GM19452 (cell line): ENCODE measurements around the gene POLR3K.
A peak's percentile ranks its signal among the peaks of the same experiment; 100 is the strongest.

Source experiments
- ATAC-seq: cut with Tn5 transposase; IDR thresholded peaks from one replicate; pipeline ENCODE4 v1.9.1; 2021; ENCODE audit not compliant: unreplicated experiment

The POLR3K gene

DNA sequence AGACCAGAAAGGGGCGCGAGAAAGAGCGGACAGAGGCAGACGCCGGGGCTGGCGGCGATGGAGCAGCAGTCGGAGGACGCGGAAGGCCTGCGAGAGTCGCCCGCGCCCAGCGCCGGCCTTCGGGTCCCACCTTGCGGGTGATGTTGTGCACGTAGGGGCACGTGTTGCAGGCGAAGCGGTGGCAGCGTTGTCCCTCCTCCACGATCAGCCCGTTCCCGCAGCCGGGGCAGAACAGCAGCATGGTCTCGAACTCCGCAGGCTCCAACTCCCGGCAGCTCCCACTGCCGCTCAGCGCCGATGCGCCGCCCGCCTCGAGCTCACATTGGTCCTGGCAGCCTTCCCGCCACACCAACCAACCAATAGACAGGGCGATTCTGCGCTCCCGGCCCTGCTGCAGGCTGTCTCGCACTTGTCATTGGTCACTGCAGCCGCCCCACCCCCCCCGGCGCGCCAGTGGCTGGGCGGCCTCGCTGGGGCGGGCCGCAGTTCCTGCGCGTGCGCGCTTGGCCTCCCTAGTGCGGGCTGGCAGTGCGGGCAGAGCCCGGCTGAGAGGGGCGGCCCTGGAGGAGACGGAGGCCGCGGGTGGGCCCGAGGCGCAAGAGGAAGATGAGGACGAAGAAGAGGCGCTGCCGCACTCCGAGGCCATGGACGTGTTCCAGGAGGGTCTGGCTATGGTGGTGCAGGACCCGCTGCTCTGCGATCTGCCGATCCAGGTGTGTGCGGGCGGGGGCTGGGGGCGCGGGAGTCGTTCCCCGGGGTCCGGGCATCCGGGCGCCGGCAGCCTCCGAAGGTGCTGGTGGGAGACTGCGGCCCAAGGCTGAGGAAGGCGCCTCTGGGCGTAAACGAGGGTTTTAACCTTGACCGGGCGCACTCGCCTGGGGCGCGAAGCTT lies at the start of gene POLR3K, which contains the start of gene SNRNP25:
Gene POLR3K (minus strand): TSS at position 263 of the 891 bp plus-strand sequence. CDS start 22 bp downstream, at position 241.
Gene SNRNP25 (plus strand): TSS at position 483 of the 891 bp plus-strand sequence. CDS start 189 bp downstream, at position 672.
- ATAC-seq = peak; percentile 90

DNA sequence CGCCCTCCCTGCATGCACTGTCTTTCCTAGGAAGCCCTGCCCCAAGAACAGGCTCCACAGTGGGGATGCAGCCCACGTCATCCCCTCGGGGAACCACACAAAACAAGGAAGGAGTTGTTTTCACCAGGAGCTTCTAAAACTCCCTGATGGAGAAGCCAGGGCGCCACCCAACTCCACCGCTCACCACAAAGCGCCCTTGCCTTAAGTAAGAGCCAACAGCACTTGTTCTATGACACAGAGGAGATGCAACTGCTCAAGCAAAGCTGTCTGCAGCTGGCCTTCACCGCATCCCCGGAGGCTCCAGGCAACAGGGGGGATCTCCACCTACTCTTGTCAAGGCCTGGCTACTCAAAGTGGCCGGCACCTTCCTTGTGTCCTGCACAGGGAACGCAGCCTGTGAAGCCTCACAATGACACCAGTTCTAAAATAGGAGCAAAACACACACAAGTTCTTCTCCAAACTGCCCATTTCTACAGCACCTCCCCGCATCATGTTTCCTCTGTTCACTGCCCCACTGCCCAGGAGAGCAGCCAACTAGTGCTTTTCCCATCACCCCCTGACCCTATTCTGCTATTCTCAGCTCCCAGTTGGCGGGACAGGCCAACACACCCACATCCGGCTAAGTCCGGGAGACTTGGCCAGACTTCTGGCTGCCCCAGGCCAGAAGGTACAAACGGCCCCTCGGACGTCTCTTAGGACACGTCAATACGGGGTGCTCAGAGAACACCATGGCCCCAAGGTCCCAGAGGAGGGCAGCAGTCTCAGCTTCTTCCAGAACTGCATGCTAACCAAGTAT lies 48.9 kb upstream of the POLR3K start:
- ATAC-seq = no peak

DNA sequence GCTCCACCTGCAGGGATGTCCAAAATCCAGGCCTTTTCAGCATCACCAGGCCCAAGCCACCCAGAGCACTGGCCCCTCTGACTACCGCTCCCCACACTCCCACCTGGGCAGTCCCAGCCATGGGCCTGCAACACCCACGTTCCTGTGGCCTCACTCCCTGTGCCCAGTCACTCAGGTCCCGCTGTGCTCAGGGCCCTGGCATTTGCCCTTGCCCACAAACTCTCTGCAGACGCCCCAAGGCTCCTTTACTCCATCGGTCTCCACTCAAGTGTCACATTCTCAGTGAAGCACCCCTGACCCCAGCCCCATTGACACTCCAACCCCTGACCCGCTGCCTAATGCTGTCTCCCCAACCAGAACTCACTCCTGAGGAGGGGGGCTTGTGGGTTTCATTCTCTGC lies 48.2 kb upstream of the POLR3K start:
- ATAC-seq = no peak

DNA sequence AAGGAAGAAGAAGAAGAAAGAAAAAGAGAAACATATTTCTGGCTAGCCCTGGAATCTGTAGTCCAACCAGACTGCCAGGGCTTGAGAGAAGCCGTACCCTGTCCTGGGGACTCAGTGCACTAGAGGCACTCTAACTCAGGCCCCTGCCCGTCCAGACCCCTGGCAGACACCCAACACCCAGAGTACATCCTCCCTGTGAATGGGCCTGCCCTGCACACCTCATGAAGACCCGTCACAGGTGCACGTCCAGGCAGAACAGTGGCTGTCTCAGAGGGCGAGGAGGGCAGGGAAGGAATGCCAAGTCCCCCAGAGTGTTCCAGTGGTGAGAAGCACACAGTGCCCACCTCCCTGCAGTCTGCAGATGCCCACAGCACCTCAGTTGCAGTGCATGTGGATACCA lies 47.6 kb upstream of the POLR3K start:
- ATAC-seq = no peak

DNA sequence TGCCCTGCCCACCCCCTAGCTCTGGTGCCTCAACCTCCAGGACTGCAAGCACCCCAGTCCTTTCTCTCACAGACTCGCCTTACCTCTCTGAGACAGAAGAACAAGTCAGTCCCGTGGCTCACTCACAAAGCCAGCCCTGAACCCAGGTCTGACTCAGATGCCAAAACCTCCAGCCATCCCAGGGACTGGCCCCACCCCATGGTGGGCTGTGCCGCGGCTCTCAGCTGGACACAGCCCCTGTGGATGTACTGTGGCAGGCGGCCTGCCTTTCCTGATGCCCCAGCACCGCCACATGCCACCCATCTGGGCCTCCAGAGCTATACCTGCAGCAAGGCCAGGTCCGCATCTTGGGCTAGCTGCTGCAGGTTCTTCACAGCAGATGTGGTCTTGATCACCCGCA lies 44.4 kb upstream of the POLR3K start:
- ATAC-seq = no peak

DNA sequence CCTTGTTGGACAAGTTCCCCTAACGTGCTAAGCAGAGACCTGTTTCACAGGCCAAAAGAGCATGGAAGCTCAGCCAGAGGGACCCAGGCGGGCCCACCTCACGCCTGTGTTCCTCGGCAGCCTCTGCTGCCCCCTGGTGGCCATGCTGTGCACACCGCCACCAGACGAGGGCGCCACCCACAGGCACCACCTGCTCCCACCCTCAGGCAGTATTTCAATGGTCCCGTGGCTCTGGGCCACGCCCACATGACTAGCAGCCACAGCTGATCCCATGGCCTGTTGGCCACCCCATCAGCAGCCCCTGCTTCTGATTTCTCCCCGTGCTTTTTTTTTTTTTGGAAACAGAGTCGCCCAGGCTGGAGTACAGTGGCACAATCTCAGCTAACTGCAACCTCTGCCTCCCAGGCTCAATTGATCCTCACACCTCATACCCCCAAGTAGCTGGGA lies 43.5 kb upstream of the POLR3K start:
- ATAC-seq = no peak

DNA sequence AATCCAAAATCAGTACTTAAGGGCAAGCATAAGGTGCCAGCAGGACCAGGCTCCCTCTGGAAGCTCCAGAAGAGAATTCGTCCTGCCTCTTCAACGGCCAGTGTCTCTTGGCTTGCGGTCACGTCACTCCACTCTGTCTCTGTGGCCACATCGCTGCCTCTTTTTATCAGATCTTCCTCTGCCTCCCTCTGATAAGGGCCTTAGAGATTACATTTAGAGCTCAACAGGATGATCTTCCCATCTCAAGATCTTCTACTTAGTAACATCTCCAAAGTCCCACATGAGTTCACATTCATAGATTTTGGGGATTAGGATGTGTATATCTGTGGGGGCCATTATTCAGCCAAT lies 41.5 kb upstream of the POLR3K start:
- ATAC-seq = no peak

DNA sequence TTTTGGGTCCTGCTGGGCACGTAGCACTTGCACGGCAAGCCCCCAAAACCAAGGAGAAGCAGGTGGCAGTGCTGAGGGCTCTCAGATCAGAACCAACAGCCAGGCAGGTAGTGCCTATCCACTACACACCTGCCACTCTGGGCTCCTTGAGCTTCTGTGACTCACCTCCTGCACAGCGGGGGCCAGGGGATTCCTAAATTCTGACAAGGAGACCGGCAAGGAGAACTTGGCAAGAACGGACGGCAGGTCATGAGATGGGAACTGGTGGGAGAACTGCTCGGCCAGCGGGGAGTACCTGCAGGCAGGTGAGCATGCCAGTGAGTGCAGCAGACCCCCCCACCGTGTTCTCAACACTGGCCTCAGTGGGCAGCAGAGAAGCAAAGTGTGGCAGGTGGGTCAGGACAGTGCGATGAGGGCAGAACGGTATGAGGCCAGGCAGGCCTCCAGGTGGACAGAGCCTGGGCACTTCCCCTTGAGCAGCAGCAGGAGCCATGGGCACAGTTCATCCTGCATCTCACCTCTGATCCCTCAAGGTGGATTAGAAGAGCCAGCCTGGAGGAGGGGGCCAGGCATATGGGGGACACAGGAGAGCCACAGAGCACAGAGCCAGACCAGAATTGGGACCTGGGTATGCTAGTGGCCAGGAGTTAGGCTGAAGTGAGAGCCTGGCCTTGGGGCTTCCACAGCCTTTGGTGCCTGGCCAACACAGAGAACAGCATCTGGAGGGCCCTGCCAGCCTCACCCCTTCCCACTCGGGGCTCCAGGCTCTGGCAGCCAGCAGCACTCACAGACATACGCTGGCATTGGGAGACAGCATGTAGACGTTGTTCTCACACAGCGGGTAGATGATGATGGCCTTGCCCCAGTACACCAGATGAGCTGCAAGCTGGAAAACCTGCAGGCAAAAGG lies 39.3 kb upstream of the POLR3K start:
- no peak for ATAC-seq

DNA sequence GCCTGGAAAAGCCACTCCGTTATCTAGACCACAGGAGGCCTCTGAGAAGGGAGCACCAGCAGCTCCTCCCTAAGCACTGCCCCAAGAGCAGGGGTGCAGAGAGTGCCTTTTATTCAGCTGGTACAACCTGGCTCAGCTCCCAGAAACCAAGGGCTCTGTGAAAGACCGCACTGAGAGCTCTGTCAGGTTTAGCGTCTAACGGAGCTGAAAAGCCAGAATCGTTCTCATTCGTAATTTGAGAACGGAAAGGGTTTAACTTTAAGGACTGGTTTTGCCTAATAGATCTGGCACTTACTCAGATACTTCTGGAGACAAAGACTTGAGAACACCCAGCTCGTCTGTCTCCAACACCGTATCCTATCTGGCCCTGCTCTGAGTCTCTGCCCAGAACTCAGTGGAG lies 38.1 kb upstream of the POLR3K start:
- no peak for ATAC-seq

DNA sequence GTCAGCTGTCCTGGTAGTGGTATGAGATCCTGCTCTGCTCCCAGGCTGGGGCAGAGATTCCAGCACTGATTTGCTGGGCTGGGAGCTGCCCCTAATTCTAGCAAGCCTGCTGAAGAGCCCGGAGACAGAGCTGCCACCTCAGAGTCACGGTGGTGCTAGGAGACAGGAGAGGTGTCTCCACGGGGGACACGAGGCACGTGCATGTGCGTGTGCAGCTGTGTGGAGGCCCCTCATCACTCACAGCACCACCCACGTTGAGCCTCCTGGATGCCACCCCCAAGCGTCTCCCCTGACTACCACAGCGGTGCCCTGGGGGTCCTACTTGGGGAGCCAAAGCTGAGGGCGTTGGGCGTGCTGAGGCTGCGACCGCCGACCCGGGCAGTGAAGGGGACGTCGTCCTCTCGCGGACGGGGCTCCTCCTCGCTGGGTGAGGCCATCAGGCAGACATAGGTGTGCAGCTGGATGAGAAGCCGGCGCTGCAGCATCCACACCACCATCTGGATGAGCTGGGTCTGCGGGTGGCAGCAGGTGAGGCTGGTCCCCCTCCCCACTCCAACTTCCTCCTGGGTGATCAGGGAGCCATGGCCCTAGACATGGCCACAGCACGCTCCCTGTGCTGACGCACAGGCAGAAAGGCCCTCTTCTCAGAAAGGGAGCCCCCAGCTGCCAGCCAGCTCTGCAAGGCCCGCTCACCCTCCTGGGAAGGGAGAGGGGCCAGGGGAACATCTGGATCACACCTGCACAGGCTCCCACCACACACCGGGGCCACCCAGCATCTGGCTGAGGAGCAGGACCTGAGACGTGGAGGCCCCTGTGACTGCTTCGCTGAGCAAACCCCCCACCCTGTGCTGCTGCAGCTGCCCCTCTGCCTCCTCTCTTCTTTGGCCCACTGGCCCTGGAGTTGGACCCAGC lies 36.2 kb upstream of the POLR3K start:
- no peak for ATAC-seq

DNA sequence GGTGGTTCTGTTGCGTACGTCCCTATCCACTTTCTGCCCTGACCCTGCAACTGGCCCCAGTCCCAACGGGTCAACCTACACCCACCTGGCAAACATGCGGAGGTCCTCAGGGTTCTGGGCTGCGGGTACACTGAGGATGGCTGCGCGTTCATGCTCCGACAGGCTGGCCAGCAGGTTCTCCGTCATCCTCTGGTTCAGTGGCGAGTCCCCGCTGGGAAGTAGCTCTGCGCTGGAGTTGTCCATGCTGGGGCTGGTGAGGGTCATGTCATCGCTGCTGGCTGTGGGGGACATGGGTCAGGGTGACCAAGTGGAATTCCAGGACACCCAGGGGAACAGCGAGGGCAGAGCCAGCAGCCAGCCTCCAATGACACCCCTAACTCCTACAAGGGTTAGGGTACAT lies 35.2 kb upstream of the POLR3K start:
- ATAC-seq = no peak

DNA sequence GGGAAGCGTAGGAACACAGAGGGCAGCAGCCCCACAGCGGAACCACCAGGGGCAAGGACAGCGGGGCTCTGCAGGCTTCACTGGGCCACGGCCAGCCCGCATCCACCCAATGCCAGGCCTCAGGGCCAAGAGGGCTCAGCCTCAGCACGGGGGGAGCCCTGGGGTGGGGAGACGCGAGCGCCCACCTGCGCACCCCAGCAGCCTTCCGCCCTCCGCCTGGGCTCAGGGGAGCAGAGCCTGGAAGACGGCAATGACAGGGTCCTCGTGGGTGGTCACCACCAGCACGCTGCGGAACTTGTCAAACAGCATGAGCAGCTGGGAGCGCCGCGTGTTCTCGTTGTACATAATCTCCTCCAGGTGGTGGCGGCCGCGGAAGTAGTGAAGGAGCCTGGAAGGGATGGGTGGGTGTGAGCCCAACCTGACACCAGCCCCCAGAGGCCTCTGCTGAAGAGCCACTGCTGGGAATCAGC lies 33.1 kb upstream of the POLR3K start:
- ATAC-seq = no peak

DNA sequence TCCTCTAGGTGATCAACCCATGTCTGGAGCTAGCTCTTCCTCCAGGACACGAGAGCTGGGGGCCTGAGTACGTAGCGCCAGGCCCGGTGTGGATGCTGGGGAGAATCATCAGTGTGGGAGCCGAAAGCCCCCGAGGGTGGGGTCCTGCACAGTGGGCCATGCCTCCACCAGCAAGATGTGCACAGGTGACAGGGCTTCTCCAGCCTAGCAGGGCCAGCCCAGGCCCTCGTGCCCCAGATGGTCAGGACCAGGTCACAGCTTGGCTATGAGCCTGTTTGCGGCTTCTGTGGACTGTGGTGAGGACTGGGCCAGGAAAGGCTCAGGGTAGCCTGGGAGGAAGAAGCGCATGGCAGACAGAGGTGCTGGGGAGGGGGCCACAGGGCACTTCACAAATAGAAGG lies 32.5 kb upstream of the POLR3K start:
- ATAC-seq = no peak

DNA sequence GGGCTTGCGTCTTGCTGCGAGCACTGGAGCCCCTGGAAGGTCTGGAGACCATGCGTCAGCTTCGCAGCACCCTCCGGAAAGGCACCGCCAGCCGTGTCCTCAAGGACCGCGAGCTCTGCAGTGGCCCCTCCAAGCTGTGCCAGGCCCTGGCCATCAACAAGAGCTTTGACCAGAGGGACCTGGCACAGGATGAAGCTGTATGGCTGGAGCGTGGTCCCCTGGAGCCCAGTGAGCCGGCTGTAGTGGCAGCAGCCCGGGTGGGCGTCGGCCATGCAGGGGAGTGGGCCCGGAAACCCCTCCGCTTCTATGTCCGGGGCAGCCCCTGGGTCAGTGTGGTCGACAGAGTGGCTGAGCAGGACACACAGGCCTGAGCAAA lies 32.0 kb upstream of the POLR3K start:
- ATAC-seq = no peak

DNA sequence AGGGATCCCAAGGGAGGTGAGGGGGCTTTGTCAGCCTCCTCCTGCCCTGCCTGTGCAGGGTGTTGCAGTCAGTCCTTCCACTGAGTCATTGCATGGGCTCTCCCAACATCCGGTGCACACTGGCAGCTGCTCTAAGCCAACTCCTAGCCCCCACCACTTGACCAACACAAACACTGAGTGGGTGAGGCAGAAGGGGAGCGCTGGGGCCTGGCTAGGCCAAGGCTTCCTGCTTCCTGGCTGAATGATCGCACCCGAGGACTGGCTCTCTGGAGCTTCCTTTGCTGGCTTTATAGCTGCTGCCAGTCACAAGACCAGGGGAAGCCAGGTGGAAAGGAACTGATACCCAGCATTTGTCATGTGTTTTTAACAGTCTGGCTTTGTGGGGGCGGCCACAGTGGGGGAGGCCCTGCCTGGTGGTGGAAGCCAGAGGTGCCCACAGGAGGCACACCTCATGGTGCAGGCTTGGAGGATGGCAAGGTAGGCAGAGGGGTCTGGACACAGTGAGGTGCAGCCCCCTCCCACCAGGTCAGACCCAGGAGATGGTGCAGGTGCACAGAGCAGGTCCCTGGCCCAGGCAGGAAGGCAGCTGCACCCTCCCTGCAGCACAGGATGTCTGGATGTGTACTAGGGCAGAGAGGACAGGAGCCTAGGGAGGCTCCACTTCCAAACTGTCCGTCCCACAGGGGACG lies 31.5 kb upstream of the POLR3K start:
- ATAC-seq = peak; percentile 72

DNA sequence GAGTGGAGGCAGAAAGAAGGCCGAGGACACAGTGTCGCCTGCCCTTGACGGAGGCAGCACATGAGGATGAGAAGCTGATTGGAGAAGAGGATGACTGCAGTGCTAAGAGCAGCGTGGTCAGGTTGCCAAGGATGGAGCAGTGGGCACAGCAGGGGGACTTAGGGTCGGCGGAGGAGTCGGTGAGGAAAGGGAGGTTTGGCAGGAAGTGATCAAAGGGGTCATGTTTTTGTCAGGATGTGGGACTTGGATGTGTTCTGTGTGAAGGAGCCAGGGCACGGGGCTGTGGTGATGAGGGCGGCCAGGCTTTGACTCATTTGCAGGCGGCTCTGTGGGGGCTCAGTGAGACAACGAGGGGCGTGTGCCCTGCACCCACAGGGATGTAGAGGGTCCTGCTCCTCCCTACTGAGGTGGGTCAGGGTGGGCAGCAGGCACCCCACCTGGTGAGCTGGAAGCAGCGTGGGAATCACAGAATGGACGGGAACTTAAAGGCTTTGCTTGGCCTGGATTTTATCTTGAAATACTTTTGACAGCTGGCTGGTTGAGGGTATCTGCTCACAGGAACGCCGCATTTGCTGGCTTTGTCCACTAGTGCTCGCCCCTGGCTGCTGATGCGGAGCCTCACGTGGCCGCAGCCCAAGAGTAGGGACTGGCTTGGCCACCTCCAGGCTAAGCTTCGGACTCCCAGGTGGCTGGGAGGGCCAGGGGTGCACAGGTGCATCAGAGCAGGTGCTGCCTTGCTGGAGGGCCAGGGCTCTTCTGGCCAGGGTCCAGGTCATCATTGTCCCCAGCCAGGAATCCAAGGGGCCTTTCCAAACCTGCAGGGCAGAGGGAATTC lies 30.6 kb upstream of the POLR3K start:
- ATAC-seq = no peak

DNA sequence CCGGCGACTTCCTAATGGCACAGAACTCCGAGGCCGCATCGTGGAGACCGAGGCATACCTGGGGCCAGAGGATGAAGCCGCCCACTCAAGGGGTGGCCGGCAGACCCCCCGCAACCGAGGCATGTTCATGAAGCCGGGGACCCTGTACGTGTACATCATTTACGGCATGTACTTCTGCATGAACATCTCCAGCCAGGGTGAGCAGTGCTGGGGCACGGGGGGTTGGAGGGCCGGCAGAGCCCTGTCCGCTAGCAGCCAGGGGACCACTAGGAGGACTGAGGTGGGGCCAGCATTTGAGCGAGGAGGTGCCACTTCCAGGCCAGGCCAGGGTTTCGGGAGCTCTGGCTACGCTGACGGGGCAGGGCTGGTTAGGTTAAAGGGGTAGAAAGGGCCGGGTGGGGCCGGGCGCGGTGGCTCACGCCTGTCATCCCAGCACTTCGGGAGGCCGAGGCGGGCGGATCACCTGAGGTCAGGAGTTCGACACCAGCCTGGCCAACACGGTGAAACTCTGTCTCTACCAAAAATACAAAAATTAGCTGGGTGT lies 29.7 kb upstream of the POLR3K start:
- ATAC-seq = no peak
